Measurements from ENCODE around the gene DLL3. TPM values are rescaled to one million over a fixed set of nuclear protein-coding genes. Genes with fewer than 3 reads are reported as not detected.

The DLL3 gene, protein sequence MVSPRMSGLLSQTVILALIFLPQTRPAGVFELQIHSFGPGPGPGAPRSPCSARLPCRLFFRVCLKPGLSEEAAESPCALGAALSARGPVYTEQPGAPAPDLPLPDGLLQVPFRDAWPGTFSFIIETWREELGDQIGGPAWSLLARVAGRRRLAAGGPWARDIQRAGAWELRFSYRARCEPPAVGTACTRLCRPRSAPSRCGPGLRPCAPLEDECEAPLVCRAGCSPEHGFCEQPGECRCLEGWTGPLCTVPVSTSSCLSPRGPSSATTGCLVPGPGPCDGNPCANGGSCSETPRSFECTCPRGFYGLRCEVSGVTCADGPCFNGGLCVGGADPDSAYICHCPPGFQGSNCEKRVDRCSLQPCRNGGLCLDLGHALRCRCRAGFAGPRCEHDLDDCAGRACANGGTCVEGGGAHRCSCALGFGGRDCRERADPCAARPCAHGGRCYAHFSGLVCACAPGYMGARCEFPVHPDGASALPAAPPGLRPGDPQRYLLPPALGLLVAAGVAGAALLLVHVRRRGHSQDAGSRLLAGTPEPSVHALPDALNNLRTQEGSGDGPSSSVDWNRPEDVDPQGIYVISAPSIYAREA
- 0.19 and 0.32 TPM in 2 replicates for total RNA-seq

DNA sequence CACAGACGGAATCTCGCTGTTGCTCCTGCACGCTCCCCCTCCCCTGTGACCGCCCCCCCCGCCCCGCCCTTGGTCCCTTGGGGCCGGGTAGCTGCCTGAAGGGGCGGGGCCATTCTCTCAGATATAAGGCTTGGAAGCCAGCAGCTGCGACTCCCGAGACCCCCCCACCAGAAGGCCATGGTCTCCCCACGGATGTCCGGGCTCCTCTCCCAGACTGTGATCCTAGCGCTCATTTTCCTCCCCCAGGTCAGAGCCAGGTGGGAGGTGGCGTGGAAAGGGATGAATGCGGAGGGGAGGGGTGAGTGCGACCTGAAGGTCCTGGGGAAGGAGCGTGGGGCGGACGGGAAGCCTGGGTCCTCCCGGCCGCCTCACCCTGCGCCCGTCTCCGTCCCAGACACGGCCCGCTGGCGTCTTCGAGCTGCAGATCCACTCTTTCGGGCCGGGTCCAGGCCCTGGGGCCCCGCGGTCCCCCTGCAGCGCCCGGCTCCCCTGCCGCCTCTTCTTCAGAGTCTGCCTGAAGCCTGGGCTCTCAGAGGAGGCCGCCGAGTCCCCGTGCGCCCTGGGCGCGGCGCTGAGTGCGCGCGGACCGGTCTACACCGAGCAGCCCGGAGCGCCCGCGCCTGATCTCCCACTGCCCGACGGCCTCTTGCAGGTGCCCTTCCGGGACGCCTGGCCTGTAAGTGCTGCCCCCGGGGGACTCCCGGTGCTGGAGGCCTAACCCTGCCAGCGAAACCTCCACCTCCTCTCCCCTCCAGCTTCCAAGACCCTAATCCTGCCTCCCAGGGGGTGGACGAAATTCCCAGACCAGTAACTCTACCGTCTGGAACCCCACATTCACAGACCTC, at the start of gene DLL3:
DLL3 (plus strand) TSS at position 150 of the 845 bp plus-strand sequence; CDS start at position 178, 28 bp downstream.

DNA sequence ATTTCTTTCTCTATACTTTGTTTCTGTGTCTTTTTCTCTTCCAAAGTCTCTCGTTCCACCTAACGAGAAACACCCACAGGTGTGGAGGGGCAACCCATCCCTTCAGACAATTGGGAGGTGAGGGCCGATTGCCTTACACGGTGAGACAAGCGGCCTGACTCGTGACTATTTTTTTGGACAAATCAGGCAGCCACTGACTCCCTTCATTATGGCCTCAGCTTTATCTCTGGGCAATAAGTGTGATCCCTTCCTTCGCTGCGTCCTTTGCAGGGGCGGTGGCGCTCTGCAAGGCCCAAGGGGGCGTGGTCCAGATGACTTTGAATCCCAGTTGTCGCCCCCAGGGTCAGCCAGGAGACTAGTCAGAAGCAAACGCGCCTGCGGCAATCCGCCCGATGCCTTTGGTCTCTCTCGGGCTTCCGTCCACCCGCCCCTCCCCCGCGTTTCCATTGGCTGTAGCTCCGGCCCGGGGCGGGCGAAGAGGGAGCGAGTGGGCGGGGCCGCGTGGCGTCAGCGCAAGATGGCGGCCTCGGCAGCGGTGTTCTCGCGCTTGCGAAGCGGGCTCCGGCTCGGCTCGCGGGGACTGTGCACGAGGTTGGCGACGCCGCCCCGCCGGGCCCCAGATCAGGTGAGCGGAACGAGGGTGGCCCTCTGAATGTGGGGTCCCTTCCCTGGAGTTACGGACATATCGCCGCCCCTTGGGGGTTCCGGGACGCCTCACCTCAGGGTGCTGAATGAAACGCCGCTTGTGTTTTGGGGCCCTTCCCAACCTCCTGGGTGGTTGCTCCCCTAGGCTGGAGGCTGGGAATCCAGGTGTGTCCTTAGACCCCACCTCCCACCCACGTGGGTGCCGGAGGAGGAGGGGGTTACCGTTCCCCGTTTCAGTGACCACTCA, 18.2 kb upstream of the DLL3 start, which contains the start of gene TIMM50:
TIMM50 (plus strand) TSS at position 502 of the 892 bp plus-strand sequence; CDS start at position 518, 16 bp downstream.

DNA sequence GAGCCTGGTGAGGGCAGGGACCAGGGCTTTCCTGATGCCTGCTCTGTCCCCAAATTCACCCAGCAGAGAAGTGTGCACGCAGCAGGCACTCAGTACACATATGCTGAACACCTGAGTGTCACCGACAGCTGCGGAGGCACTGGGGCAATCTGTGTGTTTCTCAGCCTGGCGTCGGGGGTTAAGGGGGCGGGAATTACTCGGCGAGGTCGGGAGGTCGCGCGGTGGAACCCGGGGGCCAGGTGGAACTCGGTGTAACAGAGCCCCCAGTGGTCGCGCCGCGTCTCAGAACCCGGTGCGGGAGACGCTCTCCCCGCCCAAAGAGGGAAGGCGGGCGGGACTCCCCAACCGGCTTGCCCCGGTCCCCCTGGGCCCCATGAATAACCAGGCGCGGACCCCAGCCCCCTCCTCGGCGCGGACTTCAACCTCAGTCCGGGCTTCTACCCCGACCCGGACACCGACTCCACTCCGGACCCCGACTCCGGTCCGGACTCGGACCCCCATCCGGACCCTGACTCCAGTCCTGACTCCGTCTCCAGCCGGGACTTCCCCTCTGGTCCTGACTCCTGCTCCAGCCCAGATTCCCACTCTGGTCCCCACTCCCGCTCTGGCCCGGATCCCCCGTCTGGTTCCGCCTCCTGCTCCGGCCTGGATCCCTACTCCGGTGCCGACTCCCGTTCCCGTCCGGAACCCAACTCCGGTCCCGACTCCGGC, 16.2 kb downstream of the DLL3 start, which contains the start of gene SELENOV:
SELENOV (plus strand) TSS at position 300 of the 711 bp plus-strand sequence; CDS start at position 374, 74 bp downstream.

DNA sequence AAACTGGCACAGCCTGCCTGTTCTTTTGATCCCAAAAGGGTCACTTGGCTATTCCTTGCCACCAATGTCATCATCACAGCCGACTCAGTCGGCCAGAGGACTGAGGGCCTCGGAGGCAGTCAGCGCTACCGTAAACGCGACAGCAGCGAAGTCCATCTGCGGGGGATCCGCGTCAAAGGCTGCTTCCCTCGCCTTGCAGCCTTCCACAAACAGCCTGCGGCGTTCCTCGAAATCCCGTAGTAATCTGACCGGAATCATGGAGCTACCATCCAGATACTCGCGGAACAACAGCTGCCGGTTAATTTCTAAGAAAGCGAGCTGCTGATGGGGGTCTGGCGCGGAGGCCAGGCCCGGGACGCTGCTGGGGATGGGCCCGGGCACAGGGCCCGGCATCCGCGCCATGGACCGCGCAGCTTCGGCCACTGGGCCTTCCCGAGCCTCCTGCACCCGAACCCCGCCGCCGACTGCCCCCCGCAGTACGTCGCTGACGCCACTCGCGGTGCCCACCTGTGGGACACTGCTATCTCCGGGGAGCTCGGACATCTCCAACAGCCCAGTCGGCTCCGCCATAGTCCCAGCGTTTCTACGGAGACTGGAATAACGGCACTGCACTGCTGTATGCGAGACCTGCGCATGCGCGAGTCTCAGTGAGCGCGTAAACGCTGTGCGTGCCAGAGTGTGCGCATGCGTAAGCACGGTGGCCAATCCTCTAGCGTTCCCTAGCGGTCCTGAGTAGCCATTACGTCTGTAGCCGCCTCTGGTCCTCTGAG, 33.7 kb downstream of the DLL3 start, which contains the start of gene EID2B:
EID2B (minus strand) TSS at position 620 of the 770 bp plus-strand sequence; CDS start at position 570, 50 bp downstream.

DNA sequence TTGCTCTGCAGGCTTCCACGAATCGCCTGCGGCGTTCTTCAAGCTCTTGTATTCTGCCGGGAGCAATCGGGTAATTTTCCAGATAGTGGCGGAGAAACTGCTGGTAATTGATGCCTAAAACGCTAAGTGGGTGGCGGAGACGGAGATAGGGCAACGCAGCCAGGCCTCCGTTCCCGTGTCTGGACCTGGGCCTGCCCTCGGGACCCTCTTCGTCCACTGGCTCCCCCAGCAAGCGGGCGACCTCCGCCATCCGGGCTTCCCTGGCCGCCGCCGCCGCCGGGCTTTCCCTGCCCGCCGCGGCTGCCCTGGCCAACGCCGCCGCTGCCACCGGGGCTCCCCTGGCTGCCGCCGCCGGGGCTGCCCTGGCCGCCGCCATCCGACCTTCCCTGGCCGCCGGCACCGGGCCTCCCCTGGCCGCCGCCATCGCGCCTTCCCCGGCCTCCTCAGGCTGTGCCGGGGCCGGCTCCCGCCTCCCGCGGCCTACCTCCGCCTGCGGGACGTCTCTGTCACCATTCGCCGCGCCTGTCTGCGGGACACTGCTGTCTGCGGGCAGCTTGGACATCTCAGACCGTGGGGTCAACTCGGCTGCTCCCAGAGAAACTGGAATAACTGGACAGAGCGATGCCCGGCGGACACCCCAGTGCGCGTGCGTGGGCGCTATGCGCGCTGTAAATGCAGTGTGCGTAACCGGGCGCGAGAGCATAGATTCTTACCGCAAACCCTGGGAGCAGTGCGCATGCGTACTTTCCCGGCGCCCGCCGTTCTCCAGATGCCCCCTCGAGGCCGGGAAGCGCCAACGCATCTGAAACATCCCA, 41.0 kb downstream of the DLL3 start, which contains the start of gene EID2:
EID2 (minus strand) TSS at position 644 of the 815 bp plus-strand sequence; CDS start at position 562, 82 bp downstream.

Other genes starting within 250 kb of the DLL3 start
- not detected in 2 replicates for gene IFNL2, start 230.6 kb upstream of the DLL3 start, total RNA-seq
- not detected in 2 replicates for gene IFNL1, start 202.5 kb upstream of the DLL3 start, total RNA-seq
- gene LRFN1, start 178.1 kb upstream of the DLL3 start, total RNA-seq, result 0.32 and 0.88 TPM in 2 replicates
- gene GMFG, start 162.9 kb upstream of the DLL3 start, total RNA-seq, result 104 and 212 TPM in 2 replicates
- 23.3 and 39.3 TPM in 2 replicates for gene SAMD4B, start 156.5 kb upstream of the DLL3 start, total RNA-seq
- 31.6 and 34.5 TPM in 2 replicates for gene PAF1, start 107.8 kb upstream of the DLL3 start, total RNA-seq
- gene MED29, start 107.6 kb upstream of the DLL3 start, total RNA-seq, result 8.7 and 11.2 TPM in 2 replicates
- 0.49 and 1.9 TPM in 2 replicates for gene ZFP36, start 92.1 kb upstream of the DLL3 start, total RNA-seq
- gene PLEKHG2, start 86.3 kb upstream of the DLL3 start, total RNA-seq, result 7.8 and 24.2 TPM in 2 replicates
- 29.8 and 80.1 TPM in 2 replicates for gene RPS16, start 63.0 kb upstream of the DLL3 start, total RNA-seq
- 39.0 and 72.6 TPM in 2 replicates for gene SUPT5H, start 53.4 kb upstream of the DLL3 start, total RNA-seq
- gene TIMM50, start 18.1 kb upstream of the DLL3 start, total RNA-seq, result 49.1 and 62.5 TPM in 2 replicates
- gene SELENOV, start 16.2 kb downstream of the DLL3 start, total RNA-seq, result not detected in 2 replicates
- 2.5 and 3.4 TPM in 2 replicates for gene EID2B, start 33.9 kb downstream of the DLL3 start, total RNA-seq
- 12.5 and 12.9 TPM in 2 replicates for gene EID2, start 41.2 kb downstream of the DLL3 start, total RNA-seq
- not detected in 2 replicates for gene LGALS13, start 103.6 kb downstream of the DLL3 start, total RNA-seq
- not detected in 2 replicates for gene LGALS16, start 157.0 kb downstream of the DLL3 start, total RNA-seq
- gene LGALS14, start 205.5 kb downstream of the DLL3 start, total RNA-seq, result not detected in 2 replicates
- gene CLC, start 239.1 kb downstream of the DLL3 start, total RNA-seq, result not detected in 2 replicates

Data from bladder microvascular endothelial cell (primary cell).